ENCODE results near the gene SDC4.
"Not testable (repeated sequence)": the region's sequence is repeated elsewhere in the genome, so short reads cannot be mapped to it uniquely, and the experiment has no call there.

Gene SDC4

GRCh38 chr20:45363611-45364492 lies 15.6 kb upstream of the SDC4 start:
- DNase-seq = no peak

GRCh38 chr20:45362804-45363610 lies 14.8 kb upstream of the SDC4 start, which contains the start of gene SYS1:
Gene SYS1 (plus strand): TSS chr20:45363156. CDS start chr20:45363532, 376 bp downstream.
- peak; percentile 99 for DNase-seq

- DNase-seq = no peak
These were observed 13.6 kb upstream of the SDC4 start for GRCh38 chr20:45361793-45362192.

GRCh38 chr20:45359406-45360148 lies 11.4 kb upstream of the SDC4 start:
- no peak for DNase-seq

GRCh38 chr20:45359069-45359405 lies 10.8 kb upstream of the SDC4 start:
- no peak for DNase-seq

GRCh38 chr20:45358282-45359068 lies 10.3 kb upstream of the SDC4 start:
- DNase-seq = no peak

- no peak for DNase-seq
These were observed 7.2 kb upstream of the SDC4 start for GRCh38 chr20:45355209-45356084.

- DNase-seq = no peak
These were observed 6.4 kb upstream of the SDC4 start for GRCh38 chr20:45354423-45355208.

GRCh38 chr20:45353746-45354145 lies 5.5 kb upstream of the SDC4 start:
- no peak for DNase-seq

GRCh38 chr20:45352729-45353128 lies 4.5 kb upstream of the SDC4 start:
- no peak for DNase-seq

GRCh38 chr20:45350795-45351194 lies 2.6 kb upstream of the SDC4 start:
- not testable (repeated sequence) for DNase-seq

- DNase-seq = no peak
These were observed 2.0 kb upstream of the SDC4 start for GRCh38 chr20:45350217-45350616.

GRCh38 chr20:45347297-45347935 lies 808 bp downstream of the SDC4 start:
- DNase-seq = no peak

- no peak for DNase-seq
These were observed 1.4 kb downstream of the SDC4 start for GRCh38 chr20:45346851-45347250.

GRCh38 chr20:45346291-45346718 lies 1.9 kb downstream of the SDC4 start:
- no peak for DNase-seq

GRCh38 chr20:45345104-45345936 lies 2.9 kb downstream of the SDC4 start:
- no peak for DNase-seq

GRCh38 chr20:45344168-45344860 lies 3.9 kb downstream of the SDC4 start:
- DNase-seq = no peak

GRCh38 chr20:45343532-45344167 lies 4.6 kb downstream of the SDC4 start:
- no peak for DNase-seq

Measured in NCI-H1092 treated with DMSO at 0.1 percent for 48 hours (cell line).